GM19455 (cell line): ENCODE data around the gene PDE4D.

Source experiments
- ATAC-seq: cut with Tn5 transposase; IDR thresholded peaks from one replicate; pipeline ENCODE4 v1.9.1; 2021; ENCODE audit not compliant: unreplicated experiment

Gene PDE4D

GRCh38 chr5:59746241-59746765 is 147.2 kb downstream of the PDE4D start:
- no peak for ATAC-seq

- ATAC-seq: no peak
These were observed 148.1 kb downstream of the PDE4D start for GRCh38 chr5:59745415-59745863.

GRCh38 chr5:59744531-59744992 is 149.0 kb downstream of the PDE4D start:
- no peak for ATAC-seq

GRCh38 chr5:59741599-59741998 is 151.9 kb downstream of the PDE4D start:
- ATAC-seq: no peak

- ATAC-seq: no peak
These were observed 155.5 kb downstream of the PDE4D start for GRCh38 chr5:59738024-59738423.

GRCh38 chr5:59732806-59733205 is 160.7 kb downstream of the PDE4D start:
- ATAC-seq: no peak

GRCh38 chr5:59732301-59732700 is 161.2 kb downstream of the PDE4D start:
- no peak for ATAC-seq

- ATAC-seq: no peak
These were observed 161.7 kb downstream of the PDE4D start for GRCh38 chr5:59731809-59732208.

- ATAC-seq: no peak
These were observed 163.7 kb downstream of the PDE4D start for GRCh38 chr5:59729820-59730219.

GRCh38 chr5:59729357-59729756 is 164.2 kb downstream of the PDE4D start:
- ATAC-seq: no peak

GRCh38 chr5:59728356-59728755 is 165.2 kb downstream of the PDE4D start:
- no peak for ATAC-seq

GRCh38 chr5:59727186-59727585 is 166.3 kb downstream of the PDE4D start:
- ATAC-seq: no peak

- ATAC-seq: no peak
These were observed 168.1 kb downstream of the PDE4D start for GRCh38 chr5:59725392-59725767.

- ATAC-seq: peak; percentile 91
These were observed 168.8 kb downstream of the PDE4D start for GRCh38 chr5:59724482-59725391.

GRCh38 chr5:59722874-59723273 is 170.7 kb downstream of the PDE4D start:
- ATAC-seq: no peak

GRCh38 chr5:59721741-59722140 is 171.8 kb downstream of the PDE4D start:
- ATAC-seq: no peak

- no peak for ATAC-seq
These were observed 173.5 kb downstream of the PDE4D start for GRCh38 chr5:59720063-59720462.

GRCh38 chr5:59716966-59717500 is 176.5 kb downstream of the PDE4D start:
- no peak for ATAC-seq

- no peak for ATAC-seq
These were observed 177.5 kb downstream of the PDE4D start for GRCh38 chr5:59716029-59716428.

GRCh38 chr5:59715228-59715627 is 178.3 kb downstream of the PDE4D start:
- ATAC-seq: no peak

GRCh38 chr5:59713498-59713844 is 180.1 kb downstream of the PDE4D start:
- no peak for ATAC-seq

GRCh38 chr5:59712836-59713497 is 180.6 kb downstream of the PDE4D start:
- no peak for ATAC-seq
